Activated CD4-positive, alpha-beta T cell treated with anti-CD3 and anti-CD28 coated beads, Interleukin-2, amount 50 U/mL, for 24 hours (primary cell): ENCODE data around the gene ATG4B.
A peak's percentile ranks its signal among the peaks of the same experiment; 100 is the strongest.

Experiments used
- DNase-seq, 2 donors: peaks; one replicate each; pipeline ENCODE4 v3.0.0-alpha.2; 2020; ENCODE audit warnings: low read depth in 1 of 2, low spot score in 1 of 2

ATG4B gene

DNA sequence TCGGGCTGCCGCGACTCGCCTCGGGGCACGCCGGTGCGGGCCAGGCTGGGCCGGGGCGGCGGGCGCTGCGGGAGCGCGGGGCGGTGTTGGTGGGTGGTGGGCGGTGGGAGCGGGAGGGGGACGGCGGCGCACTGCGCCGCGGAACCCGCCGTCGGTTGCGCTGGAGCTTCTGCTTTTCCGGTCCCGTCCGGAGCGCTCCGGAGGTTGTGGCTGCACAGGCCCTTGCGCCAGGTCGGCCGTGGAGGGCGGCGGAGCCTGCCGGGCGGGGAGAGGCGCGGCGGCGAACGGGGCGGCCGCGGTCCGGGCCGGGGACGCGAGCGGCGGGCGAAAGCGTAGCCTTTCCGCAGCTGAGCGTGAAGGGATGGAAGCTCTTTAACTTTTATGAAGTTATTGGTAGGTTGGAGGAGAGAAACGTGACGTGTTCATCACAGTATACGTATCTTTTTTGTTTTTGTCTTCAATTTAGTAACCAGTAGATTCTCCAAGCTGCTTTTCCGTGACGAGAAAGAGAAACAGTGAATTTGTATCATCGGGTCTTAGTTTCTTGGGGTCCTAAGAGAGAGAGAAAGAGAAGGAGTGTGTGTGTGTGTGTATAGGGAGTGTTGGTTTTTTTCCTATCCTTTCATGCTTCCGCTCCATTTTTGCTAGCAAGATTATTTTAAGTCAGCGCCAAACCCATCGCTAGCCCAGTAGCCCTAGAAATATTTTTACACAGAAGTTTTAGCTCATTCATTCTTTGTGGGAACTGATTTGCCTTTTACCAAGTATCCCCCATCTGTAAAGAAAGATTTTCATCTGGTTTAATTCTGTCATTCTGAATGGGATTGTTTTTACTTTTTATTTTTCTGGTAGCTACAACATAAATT, 535 bp downstream of the ATG4B start:
- peak in 1 of 2 donors; percentile 44 for DNase-seq

DNA sequence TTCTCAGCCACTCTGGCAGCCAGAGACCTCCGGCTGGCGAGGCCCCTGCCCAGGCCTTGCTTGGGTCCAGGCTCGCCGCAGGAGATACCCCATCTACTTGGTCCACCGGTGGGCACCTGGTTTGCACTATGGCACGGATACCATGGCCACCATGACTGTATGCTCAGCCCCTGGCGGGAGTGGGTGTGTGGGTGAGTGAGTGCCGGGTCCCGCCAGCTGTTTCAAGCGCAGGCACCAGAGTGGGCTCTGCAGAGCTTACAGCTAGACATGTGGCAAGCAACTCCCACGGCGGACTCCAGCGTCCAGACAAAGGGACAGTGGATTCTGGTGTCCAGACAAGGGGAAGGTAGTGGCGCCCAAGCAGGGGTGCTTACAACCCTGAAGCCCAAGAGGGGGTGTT, 1.4 kb downstream of the ATG4B start:
- no peak for DNase-seq

DNA sequence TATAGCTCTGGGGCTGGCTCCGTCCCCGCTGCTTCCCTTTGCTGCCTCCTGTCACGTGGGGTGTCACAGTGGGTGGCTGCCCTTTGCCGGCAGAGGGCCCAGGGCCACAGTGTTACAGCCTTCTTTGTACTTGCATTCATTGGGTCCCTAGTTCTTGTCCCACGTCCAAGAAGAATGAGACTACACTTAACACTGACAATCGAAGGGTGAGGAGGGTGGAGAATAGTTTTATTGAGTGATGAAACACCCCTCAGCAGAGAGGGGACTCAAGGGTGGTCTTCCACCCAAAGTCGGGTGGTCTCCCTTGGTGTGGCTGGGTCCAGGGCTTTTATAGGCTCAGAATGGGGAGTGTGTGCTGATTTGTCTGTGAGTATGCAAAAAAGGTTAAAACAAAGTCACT, 1.9 kb downstream of the ATG4B start:
- DNase-seq, result no peak

DNA sequence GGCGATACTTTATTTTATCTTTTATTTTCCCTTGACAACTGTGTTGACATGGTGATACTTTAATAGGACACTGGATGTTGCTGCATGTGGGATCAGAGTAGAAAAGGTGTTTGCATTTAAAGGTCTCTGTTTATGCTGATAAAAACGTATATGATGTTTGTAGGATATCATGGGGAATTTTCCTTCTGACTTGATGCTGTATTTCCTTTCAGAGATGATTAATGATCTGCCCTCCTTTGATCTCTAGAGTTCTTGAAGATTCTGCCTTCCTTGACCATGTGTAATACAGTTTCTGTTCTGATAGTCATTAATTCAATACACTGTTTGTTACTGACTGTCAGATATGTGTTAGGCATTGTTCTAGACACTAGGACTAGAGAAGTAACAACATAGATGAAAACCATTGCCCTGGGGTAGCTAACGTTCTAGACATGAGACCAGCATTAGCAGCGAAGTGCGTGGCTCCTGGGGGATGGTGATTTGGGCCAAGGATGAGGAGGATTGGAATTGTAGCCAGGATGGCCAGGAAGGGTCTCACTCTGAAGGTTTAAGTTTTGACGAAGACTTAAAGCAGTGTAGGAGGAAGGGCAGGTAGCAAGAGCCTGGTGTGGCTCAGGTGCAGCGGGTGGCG, 2.8 kb downstream of the ATG4B start:
- DNase-seq, result no peak

DNA sequence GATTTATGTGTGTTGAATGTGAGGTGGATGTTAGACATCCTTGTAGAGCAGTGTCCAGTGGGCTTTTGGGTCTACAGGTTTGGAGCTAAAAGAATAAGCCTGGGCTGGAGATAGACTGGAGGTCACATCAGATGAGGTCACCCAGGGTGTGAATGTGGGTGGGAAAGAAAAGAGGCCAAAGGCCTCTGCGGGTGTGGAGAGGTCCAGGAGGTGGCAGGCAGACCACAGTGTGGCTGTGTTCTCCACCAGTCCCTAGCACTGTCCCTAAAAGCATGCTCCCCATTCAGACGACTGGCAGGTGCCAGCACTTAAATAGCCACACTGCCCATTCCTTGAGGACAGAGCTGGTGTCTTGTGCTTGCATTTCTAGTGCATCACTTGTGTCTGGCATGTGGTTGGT, 4.1 kb downstream of the ATG4B start:
- no peak for DNase-seq

DNA sequence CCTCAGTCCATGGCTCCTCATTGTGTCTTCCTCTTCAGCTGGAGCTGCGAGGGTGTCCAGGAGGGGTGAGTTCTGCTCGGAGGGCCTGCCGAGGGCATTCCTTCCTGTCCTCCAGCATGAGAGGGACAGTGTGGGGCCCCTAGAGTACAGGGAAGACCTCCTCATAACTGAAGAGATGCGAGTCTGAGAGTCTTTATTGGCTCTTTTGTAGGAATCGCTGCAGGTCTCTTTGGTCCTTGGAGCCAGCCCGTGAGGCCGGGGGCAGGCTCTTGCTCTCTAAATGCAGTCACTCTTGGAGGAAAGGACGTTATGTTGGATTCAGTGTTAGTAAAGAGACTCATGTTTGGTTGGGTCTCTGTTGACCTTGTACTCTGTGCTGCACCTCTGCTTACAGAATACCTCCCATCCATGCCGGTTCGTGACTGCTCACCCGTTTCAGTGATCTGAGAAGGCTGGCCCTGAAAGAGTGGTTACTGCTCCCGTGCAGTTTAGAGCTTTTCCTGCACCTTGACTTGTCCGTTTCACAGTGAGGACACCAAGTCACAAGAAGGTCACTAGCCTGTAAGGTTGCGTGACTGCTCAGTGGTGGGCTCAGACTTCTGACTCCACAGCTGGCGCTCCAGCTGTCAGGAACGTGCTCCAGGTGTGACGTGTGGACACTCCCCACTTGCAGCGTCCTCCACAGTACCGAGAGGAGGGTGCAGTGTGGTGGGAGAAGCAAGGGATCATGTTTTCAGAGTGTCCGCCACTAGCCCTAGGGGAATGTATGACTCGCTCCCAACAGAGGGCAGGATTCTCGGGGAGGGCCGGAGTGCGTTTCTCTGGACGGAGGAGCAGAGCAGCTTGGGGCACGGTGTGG, 7.8 kb downstream of the ATG4B start:
- DNase-seq, result no peak

DNA sequence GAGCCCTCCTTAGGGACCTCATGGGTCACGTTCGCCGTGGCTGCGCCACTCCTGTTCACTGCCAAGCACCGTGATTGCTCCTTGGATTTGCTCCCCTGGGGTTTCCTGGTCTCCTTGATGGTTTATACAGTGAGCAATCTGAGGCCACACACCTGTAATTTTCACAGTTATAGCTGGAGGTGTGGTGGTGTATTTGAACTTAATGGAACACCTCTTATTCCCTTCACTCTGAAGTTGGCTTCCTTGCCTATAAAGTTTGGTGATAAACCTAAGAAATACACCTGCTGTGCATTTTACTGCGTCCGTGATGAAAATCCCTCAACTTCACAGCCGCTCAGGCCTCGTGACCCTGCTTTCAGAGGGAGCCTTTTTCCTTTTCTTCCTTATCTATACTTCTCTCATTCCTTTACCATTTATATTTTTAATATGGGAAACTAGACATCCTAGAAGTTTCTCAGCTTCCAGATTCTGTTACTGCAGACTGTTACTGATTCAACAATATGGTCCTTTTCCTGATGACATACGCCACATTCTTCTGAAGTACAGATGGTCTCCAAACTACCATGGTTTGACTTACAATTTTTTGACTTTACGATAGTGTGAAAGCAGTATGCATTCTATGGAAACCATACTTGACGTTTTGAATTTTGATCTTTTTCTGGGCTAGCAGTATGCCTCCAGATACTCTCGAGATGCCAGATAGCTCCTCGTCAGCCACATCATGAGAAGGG, 8.6 kb downstream of the ATG4B start:
- DNase-seq, result no peak

DNA sequence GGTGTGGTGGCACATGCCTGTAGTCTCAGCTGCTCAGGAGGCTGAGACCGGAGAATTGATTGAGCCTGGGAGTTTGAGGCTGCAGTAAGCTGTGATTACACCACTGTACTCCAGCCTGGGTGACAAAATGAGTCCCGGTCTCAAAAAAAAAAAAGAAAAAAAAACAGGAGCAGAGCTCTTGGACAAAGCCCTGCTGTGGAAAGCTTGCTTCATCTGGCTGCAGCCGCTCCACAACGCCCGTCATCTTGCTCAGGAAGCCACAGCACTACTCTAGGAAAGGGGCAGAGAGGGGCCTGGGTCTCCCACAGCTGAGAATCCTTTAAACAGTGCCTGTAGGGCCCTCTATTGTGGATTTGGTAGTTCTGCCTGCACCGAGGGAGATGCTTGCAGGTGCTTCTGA, 11.0 kb downstream of the ATG4B start:
- DNase-seq, result no peak

DNA sequence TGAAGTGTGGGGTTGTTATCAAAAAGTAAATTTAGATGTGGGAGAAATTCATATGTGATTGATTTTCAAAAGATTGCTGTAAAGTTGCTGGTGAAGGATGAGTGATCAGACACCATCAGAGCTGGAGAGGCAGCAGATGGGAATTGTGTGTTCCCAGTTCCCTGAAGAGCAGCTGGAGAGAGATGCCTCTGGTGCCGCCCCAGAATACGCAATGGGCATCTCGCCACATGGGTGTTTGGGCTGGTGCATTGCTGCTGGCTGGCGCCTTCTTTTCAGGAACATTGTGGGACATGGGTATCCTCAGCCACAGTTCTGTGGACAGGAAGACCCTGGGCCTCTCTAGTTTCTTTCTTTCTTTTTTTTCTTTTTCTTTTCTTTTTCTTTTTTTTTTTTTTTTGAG, 11.9 kb downstream of the ATG4B start:
- DNase-seq, result no peak

DNA sequence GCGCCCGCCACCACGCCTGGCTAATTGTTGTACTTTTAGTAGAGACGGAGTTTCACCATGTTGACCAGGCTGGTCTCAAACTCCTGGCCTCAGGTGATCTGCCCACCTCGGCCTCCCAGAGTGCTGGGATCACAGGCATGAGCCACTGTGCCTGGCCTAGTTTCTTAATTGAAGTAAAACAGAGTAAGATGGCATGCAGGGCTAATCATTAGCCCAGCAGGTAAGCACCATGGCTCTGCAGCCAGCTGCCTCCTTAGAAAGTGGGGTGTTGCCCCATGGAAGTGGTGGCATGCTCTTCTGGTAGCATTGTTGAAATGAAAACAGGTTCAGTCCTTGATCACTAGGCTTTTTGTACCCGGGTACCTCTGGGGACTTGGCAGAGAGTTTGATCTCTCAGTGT, 12.4 kb downstream of the ATG4B start:
- DNase-seq, result no peak

DNA sequence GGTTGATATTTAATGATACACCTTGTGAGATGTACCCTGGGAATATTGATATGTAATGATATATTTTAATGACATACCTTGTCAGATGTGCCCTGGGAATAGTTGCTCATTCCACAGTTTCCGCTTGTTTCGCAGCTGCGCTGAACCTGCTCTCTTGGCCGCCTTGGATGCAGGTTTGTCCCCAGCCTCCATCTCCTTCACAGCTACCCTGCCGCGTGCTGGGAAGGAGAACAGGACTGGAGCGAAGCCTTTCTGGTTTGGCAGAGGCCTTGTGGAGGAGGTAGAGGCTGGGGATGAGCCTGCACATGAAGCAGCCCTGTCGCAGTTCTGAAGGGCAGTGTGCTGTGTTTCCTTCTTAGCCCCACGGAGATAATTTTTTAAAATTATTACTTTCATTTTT, 14.6 kb downstream of the ATG4B start:
- no peak for DNase-seq

DNA sequence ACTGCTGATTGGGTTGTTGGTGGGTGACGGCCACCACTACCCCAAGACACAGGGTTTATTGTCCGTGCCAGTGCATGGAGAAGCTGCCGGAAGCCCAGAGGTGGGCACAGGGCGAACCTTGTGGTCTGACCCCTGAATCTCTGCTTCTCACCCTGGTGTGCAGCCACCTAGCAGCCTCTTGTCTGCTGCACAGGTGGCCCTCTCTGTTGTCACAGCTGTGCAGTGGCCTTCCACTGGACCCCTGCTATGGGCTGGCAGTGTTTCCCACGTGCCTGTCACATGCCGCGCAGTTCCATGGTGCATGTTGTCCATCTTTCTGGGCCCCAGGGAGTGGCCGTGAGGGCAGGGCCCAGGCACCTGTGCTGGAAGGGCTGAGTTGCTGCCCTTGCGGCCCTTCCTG, 15.2 kb downstream of the ATG4B start:
- no peak for DNase-seq

DNA sequence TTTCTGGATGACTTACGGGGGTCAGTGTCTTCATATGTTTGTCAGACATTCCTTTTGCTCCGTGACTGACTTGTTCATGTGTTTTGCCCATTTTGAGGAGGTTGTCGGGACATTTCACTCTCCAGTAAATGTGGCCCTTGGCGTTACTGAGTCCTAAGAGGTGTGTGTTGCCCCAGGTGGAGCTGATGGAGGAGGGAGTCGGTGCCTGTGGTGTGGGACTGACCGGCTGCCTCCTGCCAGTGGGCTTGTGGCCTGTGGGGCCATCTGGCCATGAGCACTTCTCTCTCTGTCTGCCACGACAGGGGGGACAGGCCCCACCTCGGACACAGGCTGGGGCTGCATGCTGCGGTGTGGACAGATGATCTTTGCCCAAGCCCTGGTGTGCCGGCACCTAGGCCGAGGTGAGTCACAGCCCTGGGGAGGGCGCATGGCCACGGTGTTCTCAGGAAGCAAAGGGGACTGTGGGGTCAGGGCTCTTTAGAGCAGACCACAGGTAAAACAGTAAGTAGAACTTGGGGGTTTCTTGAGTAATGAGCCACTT, 15.8 kb downstream of the ATG4B start:
- no peak for DNase-seq

DNA sequence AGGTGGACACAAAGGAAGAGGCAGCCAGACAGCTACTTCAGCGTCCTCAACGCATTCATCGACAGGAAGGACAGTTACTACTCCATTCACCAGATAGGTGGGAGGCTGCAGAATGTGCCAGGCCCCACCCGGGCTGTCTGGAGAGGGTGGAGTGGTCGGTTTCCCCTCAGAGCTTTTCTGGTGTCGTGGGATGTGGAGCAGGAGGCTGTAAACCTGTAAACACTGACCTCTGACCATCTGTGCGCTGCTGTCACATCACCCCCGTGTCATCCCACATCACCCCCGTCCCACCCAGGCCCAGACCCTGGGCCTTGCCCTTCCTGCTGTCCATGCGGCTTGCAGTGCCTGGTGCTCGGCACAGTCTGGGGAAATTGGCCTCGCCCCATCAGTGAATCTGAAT, 17.1 kb downstream of the ATG4B start:
- no peak for DNase-seq

DNA sequence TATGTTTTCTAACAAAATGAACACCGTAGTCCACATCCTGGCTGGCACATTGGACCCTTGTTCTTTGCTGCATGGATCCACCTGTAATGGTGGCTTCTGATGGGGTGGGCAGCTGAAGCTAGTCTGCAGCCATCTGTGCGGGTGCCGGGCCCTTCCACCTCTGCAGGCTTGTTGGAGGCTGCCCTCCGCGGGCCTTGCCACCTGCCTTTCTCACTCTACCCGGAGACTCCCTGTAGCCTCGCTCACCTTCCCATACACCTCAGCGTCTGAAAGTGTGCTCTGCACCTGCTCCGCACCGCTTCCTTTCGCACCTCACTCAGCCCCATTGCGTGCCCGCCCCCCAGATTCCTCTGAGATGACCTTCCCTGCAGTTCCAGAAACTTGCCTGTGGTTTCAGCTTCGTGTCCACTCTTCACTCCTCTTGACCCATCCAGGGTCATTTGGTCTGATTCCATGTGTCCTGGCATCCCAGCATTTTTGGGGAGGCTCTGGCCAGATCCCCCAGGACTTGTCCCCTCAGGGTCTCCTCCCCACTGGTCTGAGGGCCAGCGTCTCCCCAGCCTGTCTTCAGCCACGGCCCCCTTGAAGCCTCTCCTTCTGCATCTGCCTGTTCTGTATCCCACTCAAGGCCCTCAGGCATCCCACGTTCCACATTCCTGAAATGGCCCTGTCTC, 18.2 kb downstream of the ATG4B start:
- no peak for DNase-seq

DNA sequence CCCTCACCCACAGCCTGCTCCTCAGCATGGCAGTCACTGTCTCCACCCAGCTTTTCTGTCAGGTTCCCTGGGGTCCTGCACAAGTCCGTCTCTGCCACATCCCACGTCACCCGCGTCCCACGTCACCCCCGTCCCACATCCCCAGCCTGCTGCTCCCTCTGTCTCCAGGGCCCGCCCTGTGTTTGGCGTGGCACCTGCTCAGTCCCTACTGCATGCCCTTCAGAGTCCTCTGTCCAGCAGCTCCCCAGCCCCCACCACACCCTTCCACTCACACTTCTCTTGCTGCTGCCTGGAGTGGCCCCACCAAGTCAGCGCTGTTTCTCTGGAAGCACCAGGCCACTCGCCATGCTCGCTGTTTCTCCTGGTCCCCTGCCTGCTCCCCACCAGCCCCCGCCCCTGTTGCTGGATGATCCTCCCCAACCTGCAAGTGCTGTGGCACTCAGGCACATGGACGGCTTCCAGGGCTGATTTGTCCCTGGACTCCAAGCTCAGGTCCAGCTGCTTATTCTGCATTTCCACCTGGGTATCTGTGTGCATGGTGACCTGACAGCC, 18.8 kb downstream of the ATG4B start:
- DNase-seq, result no peak

DNA sequence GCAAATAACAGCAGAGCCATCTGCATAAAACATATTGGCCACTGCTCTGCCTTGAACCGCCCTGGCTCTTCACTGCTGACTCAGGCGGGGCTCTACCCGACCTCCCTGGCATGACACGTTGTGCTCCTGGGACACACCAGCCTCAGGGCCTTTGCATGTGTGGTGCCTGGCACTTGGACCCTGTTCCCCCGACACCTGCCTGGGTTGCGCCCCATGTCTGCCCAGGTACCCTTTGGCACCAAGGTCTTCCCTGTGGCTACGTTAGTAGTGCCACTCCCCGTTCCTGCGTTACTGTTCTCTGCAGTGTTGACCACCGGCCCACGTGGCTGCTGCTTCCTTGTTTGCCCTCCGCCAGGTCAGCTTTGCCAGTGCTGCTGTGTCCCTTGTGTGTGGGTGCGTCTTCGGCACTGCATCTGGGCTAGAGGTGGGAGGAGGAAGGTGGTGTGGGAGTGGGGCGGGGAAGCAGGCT, 20.3 kb downstream of the ATG4B start:
- DNase-seq, result no peak

DNA sequence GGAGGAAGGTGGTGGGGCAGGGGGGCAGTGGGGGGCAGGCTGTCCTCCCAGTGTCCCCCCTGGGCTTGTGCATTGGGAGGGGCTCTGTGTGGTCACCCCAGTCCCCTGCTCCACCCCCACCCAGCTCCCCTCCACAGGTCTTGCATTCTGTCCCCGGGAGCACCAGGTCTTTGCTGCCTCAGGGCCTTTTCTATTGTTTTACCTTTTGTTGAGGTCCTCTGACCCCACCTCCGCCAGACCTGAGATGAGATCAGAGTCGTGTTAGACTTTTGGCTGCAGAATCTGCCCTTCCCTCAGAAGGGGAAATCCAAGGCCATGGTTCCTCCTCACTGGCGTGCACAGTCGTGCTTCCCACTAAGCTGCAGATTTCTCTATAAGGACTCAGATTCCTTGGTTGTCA, 20.8 kb downstream of the ATG4B start:
- DNase-seq, result no peak

DNA sequence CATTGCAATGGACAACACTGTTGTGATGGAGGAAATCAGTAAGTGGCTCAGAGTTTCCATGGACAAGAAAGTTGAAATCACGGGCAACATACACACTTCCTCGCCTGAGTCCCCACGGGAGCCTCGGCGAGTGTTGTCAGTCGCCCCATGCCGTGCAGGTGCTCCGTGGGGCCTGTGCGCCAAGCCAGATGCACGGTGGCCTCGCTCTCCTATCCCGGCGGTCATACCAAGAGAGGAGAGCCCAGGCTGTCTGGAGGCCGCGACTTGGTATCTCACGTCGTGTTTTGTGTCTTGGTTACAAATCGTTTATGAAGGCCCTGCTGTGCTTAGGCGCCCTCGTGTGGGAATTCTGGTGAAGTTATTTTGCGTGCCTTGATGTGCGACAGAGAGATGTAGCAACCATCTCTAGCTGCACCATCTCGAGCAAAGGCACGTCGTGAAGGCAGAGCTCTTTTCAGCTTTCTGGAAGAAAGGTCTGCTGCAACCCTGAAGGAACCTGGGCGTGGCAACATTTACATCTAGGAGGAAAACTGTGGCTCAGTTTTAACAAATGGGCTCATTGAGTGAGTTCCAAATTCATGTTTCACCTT, 21.8 kb downstream of the ATG4B start:
- no peak for DNase-seq
